SK-N-SH treated with all-trans-retinoic acid at 6 μM for 48 hours (cell line): ENCODE results near the gene NUMB.

ENCODE experiments used
- ATAC-seq: fragments of 200-7000 bp; cut with Tn5 transposase; 3 replicates; pipeline ENCODE4 v1.9.1; 2020; ENCODE audit warnings: mild to moderate bottlenecking, moderate library complexity
- ARNTL ChIP-seq: fragments of 450-650 bp; formaldehyde crosslinking; IDR thresholded peaks from 2 replicates; pipeline ENCODE4 v1.5.0; 2020; ENCODE audit warnings: low read depth, mild to moderate bottlenecking, moderate library complexity, borderline replicate concordance
- CSDC2 ChIP-seq: fragments of 250-450 bp; sonication (Bioruptor Pico); IDR thresholded peaks from 2 replicates; pipeline ENCODE4 v1.5.0; 2020; ENCODE audit warnings: mild to moderate bottlenecking, moderate library complexity
- ESRRG ChIP-seq: fragments of 250-450 bp; sonication (Bioruptor Pico); IDR thresholded peaks from 2 replicates; pipeline ENCODE4 v1.6.1; 2021; ENCODE audit warnings: mild to moderate bottlenecking
- GLIS3 ChIP-seq: fragments of 250-450 bp; sonication (Bioruptor Pico); IDR thresholded peaks from 2 replicates; pipeline ENCODE4 v1.5.0; 2020; ENCODE audit warnings: mild to moderate bottlenecking, moderate library complexity
- ISL1 ChIP-seq: fragments of 250-450 bp; sonication (Bioruptor Pico); IDR thresholded peaks from 2 replicates; pipeline ENCODE4 v2.1.2; 2022; ENCODE audit warnings: mild to moderate bottlenecking, moderate library complexity
- OSR1 ChIP-seq: fragments of 250-450 bp; sonication (Bioruptor Pico); IDR thresholded peaks from 2 replicates; pipeline ENCODE4 v1.8.0; 2022; ENCODE audit warnings: moderate library complexity, mild to moderate bottlenecking, inconsistent platforms
- PPARA ChIP-seq: fragments of 250-450 bp; sonication (Bioruptor Pico); IDR thresholded peaks from 2 replicates; pipeline ENCODE4 v1.5.0; 2020; ENCODE audit warnings: mild to moderate bottlenecking, borderline replicate concordance
- SNAI2 ChIP-seq: fragments of 250-450 bp; sonication (Bioruptor Pico); IDR thresholded peaks from 2 replicates; pipeline ENCODE4 v1.5.0; 2020; ENCODE audit warnings: mild to moderate bottlenecking, moderate library complexity
- TCF4 ChIP-seq: fragments of 250-450 bp; sonication (Bioruptor Pico); IDR thresholded peaks from 2 replicates; pipeline ENCODE4 v1.8.0; 2021; ENCODE audit warnings: mild to moderate bottlenecking, moderate library complexity, borderline replicate concordance
- TOX ChIP-seq: fragments of 250-450 bp; sonication (Bioruptor Pico); IDR thresholded peaks from 2 replicates; pipeline ENCODE4 v1.8.0; 2021; ENCODE audit warnings: mild to moderate bottlenecking, moderate library complexity, borderline replicate concordance
- ZC3H10 ChIP-seq: fragments of 250-450 bp; sonication (Bioruptor Pico); IDR thresholded peaks from 2 replicates; pipeline ENCODE4 v1.5.1; 2021; ENCODE audit warnings: mild to moderate bottlenecking, moderate library complexity
- ZFP3 ChIP-seq: fragments of 250-450 bp; sonication (Bioruptor Pico); IDR thresholded peaks from 2 replicates; pipeline ENCODE4 v1.5.0; 2020; ENCODE audit warnings: mild to moderate bottlenecking, moderate library complexity
- ZNF565 ChIP-seq: fragments of 450-650 bp; formaldehyde crosslinking; conservative IDR thresholded peaks from 2 replicates; pipeline ENCODE4 v1.5.0; 2020; ENCODE audit warnings: low read depth, mild to moderate bottlenecking, moderate library complexity
- ZNF70 ChIP-seq: fragments of 450-650 bp; formaldehyde crosslinking; IDR thresholded peaks from 2 replicates; pipeline ENCODE4 v1.5.0; 2020; ENCODE audit warnings: mild to moderate bottlenecking, moderate library complexity
- ZNF8 ChIP-seq: fragments of 450-650 bp; formaldehyde crosslinking; IDR thresholded peaks from 2 replicates; pipeline ENCODE4 v1.5.0; 2020; ENCODE audit warnings: mild to moderate bottlenecking, moderate library complexity
- TF ChIP-seq, protein P1 (sequence below): fragments of 250-450 bp; sonication (Bioruptor Pico); IDR thresholded peaks from 2 replicates; pipeline ENCODE4 v1.5.1; 2021; ENCODE audit warnings: mild to moderate bottlenecking, moderate library complexity
- TF ChIP-seq, protein P2 (sequence below): fragments of 250-450 bp; sonication (Bioruptor Pico); IDR thresholded peaks from 2 replicates; pipeline ENCODE4 v1.8.0; 2021; ENCODE audit warnings: low read depth, mild to moderate bottlenecking, moderate library complexity, borderline replicate concordance
- TF ChIP-seq, protein P3 (sequence below): fragments of 250-450 bp; sonication (Bioruptor Pico); IDR thresholded peaks from 2 replicates; pipeline ENCODE4 v1.5.1; 2020; ENCODE audit warnings: low read depth, mild to moderate bottlenecking, moderate library complexity
- TF ChIP-seq, protein P4 (sequence below): fragments of 250-450 bp; sonication (Bioruptor Pico); IDR thresholded peaks from 2 replicates; pipeline ENCODE4 v1.5.0; 2020; ENCODE audit warnings: mild to moderate bottlenecking, moderate library complexity
- TF ChIP-seq, protein P5 (sequence below): fragments of 250-450 bp; sonication (Bioruptor Pico); IDR thresholded peaks from 2 replicates; pipeline ENCODE4 v1.8.0; 2020; ENCODE audit warnings: mild to moderate bottlenecking, moderate library complexity, borderline replicate concordance

NUMB gene

DNA sequence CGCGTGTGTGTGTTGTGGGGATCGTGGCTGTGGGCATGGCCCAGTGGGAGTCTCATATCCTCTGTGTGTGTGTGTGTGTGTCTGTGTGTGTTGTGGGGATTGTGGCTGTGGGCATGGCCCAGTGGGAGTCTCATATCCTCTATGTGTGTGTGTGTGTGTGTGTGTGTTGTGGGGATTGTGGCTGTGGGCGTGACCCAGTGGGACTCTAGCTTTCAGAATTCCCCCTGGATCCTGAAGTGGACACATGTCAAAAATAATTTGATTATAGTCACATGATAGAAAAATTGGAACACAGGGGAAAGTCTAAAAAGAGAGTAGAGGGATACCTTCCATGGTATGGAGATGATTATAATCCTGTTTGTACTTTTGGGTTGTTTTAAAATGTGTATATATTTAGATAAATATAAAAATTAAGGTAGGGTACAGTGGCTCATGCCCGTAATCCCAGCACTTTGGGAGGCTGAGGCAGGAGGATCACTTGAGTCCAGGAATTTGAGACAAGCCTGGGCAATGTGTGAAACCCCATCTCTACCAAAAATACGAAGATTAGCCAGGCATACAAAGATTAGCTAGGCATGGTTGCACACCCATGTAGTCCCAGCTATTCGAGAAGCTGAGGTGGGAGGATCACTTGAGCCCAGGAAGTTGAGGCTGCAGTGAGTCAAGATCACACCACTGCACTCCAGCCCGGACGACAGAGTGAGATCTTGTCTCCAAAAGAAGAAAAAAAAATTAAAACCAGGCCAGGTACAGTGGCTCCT, 210.1 kb downstream of the NUMB start:
- ATAC-seq: no peak
- no peak for TF ChIP-seq TCF4 (CRISPR knock-in tag)
- TF ChIP-seq, all 23 proteins: peak for 0

DNA sequence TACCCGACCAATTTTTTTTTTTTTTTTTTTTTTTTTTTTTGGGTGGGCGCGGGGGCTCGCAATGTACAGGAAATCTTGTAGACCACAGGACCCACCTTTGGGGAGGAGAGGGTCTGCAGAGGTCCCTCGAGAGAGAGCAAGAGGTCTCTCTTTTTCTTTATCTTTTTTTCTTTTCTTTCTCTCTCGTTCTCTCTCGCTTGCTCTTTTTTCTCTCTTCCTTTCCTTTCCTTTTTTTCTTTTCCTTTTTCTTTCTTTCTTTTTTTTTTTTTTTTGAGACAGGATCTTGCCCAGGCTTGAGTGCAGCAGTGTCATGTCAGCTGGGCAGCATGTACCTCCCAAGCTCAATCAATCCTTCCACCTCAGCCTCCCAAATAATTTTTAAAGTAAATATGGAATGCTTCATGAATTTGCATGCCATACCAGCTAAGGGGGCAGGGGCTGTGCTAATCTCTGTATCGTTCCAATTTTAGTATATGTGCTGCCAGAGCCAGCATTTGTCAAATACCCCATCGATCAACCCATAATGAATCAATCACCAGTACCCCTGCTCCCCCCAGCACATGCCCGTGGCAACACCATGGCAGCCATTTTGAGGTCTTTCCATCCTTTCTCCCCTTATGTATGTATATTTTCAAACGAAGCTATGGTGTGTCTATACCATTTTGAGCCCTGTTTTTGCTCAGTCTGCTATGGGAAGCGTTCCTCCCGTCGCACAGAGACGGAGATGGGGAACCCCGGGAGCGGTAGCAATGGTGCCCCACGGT, 211.8 kb downstream of the NUMB start:
- TF ChIP-seq, protein P1, sequence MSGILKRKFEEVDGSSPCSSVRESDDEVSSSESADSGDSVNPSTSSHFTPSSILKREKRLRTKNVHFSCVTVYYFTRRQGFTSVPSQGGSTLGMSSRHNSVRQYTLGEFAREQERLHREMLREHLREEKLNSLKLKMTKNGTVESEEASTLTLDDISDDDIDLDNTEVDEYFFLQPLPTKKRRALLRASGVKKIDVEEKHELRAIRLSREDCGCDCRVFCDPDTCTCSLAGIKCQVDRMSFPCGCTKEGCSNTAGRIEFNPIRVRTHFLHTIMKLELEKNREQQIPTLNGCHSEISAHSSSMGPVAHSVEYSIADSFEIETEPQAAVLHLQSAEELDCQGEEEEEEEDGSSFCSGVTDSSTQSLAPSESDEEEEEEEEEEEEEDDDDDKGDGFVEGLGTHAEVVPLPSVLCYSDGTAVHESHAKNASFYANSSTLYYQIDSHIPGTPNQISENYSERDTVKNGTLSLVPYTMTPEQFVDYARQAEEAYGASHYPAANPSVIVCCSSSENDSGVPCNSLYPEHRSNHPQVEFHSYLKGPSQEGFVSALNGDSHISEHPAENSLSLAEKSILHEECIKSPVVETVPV (CRISPR knock-in tag): no peak
- TF ChIP-seq, protein P2, sequence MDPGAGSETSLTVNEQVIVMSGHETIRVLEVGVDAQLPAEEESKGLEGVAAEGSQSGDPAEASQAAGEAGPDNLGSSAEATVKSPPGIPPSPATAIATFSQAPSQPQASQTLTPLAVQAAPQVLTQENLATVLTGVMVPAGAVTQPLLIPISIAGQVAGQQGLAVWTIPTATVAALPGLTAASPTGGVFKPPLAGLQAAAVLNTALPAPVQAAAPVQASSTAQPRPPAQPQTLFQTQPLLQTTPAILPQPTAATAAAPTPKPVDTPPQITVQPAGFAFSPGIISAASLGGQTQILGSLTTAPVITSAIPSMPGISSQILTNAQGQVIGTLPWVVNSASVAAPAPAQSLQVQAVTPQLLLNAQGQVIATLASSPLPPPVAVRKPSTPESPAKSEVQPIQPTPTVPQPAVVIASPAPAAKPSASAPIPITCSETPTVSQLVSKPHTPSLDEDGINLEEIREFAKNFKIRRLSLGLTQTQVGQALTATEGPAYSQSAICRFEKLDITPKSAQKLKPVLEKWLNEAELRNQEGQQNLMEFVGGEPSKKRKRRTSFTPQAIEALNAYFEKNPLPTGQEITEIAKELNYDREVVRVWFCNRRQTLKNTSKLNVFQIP (CRISPR knock-in tag): no peak
- TF ChIP-seq CSDC2 (CRISPR knock-in tag): no peak
- TF ChIP-seq, protein P3, sequence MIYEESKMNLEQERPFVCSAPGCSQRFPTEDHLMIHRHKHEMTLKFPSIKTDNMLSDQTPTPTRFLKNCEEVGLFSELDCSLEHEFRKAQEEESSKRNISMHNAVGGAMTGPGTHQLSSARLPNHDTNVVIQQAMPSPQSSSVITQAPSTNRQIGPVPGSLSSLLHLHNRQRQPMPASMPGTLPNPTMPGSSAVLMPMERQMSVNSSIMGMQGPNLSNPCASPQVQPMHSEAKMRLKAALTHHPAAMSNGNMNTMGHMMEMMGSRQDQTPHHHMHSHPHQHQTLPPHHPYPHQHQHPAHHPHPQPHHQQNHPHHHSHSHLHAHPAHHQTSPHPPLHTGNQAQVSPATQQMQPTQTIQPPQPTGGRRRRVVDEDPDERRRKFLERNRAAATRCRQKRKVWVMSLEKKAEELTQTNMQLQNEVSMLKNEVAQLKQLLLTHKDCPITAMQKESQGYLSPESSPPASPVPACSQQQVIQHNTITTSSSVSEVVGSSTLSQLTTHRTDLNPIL: no peak
- no peak for TF ChIP-seq ZC3H10 (CRISPR knock-in tag)
- TF ChIP-seq GLIS3 (CRISPR knock-in tag): no peak
- no peak for TF ChIP-seq ZFP3 (CRISPR knock-in tag)

DNA sequence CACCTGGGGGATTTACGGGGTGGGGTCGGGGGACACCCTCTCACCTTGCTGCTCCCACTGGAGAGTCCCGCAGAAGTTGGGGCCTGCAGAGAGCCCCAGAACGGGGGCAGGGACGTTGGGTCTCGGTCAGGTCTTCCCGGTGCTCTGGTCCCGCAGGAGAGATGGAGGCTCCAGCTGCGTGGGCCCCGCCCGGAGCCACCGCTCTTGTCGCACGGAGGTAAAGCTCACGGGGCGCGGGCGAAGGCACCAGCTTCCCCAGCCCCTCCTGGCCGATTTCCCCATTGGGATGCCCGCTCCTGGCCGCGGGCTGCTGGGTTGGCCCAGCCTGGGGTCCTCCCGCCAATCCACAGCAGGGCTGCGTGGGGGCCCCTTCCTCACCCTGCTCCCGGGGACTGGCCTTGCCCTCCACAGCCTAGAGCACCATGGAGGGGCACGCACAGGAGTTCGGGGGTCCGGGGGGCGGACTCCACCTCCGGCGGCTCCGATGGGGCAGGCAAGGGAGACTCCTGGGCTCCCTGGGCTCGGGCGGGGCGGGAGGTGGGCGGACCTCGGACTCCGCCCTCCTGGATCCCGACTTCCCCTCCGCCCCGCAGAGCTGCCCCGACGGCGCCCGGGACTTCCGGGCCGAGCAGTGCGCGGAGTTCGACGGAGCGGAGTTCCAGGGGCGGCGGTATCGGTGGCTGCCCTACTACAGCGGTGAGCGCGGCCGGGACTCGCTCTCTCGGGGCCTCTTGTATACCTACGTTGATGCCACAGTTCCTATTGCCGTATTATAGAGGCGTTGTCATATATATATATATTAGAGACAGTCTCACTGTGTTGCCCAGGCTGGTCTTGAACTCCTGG, 212.6 kb downstream of the NUMB start:
- TF ChIP-seq SNAI2 (CRISPR knock-in tag) (no peak), TOX (no peak), ZC3H10 (CRISPR knock-in tag) (no peak), ISL1 (no peak), TCF4 (CRISPR knock-in tag) (no peak), ZNF565 (CRISPR knock-in tag) (no peak), PPARA (CRISPR knock-in tag) (no peak), ZNF8 (CRISPR knock-in tag) (no peak), CSDC2 (CRISPR knock-in tag) (no peak), ZFP3 (CRISPR knock-in tag) (no peak), OSR1 (no peak), ZNF70 (no peak), ARNTL (CRISPR knock-in tag) (no peak), ESRRG (CRISPR knock-in tag) (no peak)
- TF ChIP-seq, protein P4, sequence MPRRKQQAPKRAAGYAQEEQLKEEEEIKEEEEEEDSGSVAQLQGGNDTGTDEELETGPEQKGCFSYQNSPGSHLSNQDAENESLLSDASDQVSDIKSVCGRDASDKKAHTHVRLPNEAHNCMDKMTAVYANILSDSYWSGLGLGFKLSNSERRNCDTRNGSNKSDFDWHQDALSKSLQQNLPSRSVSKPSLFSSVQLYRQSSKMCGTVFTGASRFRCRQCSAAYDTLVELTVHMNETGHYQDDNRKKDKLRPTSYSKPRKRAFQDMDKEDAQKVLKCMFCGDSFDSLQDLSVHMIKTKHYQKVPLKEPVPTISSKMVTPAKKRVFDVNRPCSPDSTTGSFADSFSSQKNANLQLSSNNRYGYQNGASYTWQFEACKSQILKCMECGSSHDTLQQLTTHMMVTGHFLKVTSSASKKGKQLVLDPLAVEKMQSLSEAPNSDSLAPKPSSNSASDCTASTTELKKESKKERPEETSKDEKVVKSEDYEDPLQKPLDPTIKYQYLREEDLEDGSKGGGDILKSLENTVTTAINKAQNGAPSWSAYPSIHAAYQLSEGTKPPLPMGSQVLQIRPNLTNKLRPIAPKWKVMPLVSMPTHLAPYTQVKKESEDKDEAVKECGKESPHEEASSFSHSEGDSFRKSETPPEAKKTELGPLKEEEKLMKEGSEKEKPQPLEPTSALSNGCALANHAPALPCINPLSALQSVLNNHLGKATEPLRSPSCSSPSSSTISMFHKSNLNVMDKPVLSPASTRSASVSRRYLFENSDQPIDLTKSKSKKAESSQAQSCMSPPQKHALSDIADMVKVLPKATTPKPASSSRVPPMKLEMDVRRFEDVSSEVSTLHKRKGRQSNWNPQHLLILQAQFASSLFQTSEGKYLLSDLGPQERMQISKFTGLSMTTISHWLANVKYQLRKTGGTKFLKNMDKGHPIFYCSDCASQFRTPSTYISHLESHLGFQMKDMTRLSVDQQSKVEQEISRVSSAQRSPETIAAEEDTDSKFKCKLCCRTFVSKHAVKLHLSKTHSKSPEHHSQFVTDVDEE (CRISPR knock-in tag): no peak
- TF ChIP-seq, protein P3: no peak
- TF ChIP-seq, protein P1 (CRISPR knock-in tag): no peak
- TF ChIP-seq, protein P5, sequence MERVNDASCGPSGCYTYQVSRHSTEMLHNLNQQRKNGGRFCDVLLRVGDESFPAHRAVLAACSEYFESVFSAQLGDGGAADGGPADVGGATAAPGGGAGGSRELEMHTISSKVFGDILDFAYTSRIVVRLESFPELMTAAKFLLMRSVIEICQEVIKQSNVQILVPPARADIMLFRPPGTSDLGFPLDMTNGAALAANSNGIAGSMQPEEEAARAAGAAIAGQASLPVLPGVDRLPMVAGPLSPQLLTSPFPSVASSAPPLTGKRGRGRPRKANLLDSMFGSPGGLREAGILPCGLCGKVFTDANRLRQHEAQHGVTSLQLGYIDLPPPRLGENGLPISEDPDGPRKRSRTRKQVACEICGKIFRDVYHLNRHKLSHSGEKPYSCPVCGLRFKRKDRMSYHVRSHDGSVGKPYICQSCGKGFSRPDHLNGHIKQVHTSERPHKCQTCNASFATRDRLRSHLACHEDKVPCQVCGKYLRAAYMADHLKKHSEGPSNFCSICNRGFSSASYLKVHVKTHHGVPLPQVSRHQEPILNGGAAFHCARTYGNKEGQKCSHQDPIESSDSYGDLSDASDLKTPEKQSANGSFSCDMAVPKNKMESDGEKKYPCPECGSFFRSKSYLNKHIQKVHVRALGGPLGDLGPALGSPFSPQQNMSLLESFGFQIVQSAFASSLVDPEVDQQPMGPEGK (CRISPR knock-in tag): no peak
- no peak for ATAC-seq

More for the DNA sequence above, 211.8 kb downstream of the NUMB start:
- no peak for ATAC-seq
